Stomach (tissue), 9 donors: ENCODE measurements around the gene TTC28. TPM values are rescaled to one million over a fixed set of nuclear protein-coding genes. Genes with fewer than 3 reads are reported as not detected.
"Not testable (repeated sequence)": the region's sequence is repeated elsewhere in the genome, so short reads cannot be mapped to it uniquely, and the experiment has no call there.

ENCODE experiments used
- DNase-seq, 2 donors: peaks; one replicate each; pipeline versions ENCODE4 v3.0.0 to v3.0.0-alpha.2; 2013 to 2019
- H3K27ac ChIP-seq, 5 donors: fragments of 200-600 bp in 4 of 5; sonication (generic) in 4 of 5; one replicate each; pipeline ENCODE4 v1.5.1; 2013 to 2019; ENCODE audit warnings: mild to moderate bottlenecking in 1 of 5, moderate library complexity in 1 of 5
- H3K27me3 ChIP-seq, 3 donors: fragments of 200-600 bp; sonication (generic); one replicate each; pipeline ENCODE4 v1.5.1; 2017 to 2019; ENCODE audit warnings: mixed run types in 1 of 3
- H3K36me3 ChIP-seq, 4 donors: fragments of 200-600 bp; sonication (generic); 1 replicate in 3 of 4; 2 replicates in 1 of 4; pipeline ENCODE4 v1.5.1; 2016 to 2019
- H3K4me1 ChIP-seq, 4 donors: fragments of 200-600 bp; sonication (generic); one replicate each; pipeline ENCODE4 v1.5.1; 2016 to 2019
- H3K4me3 ChIP-seq, 4 donors: fragments of 200-600 bp; sonication (generic) in 3 of 4; one replicate each; pipeline ENCODE4 v1.5.1; 2016 to 2019; ENCODE audit warnings: mild to moderate bottlenecking in 1 of 4
- H3K9me3 ChIP-seq, 4 donors: fragments of 200-600 bp; sonication (generic); one replicate each; pipeline ENCODE4 v1.5.1; 2016 to 2019
- CTCF ChIP-seq, 7 experiments: fragments of 450-650 bp in 4 of 7; fragments of 200-600 bp in 3 of 7; sonication (generic) in 3 of 7; IDR thresholded peaks; one replicate each; pipeline ENCODE4 v1.5.1; 2016 to 2019; ENCODE audit warnings: antibody characterized with exemption in 7 of 7, control low read depth in 2 of 7, mild to moderate bottlenecking in 1 of 7
- EP300 ChIP-seq: sonication (generic); formaldehyde crosslinking; IDR thresholded peaks from one replicate; pipeline ENCODE4 v1.6.1; 2017; ENCODE audit warnings: antibody characterized with exemption
- POLR2A ChIP-seq, 4 donors: fragments of 450-650 bp; IDR thresholded peaks; one replicate each; pipeline ENCODE4 v1.6.1; 2016; ENCODE audit warnings: antibody characterized with exemption in 4 of 4, control low read depth in 2 of 4, mild to moderate bottlenecking in 1 of 4, moderate library complexity in 1 of 4
- POLR2AphosphoS5 ChIP-seq, 3 donors: sonication (generic); formaldehyde crosslinking; IDR thresholded peaks; one replicate each; pipeline ENCODE4 v1.6.1; 2016; ENCODE audit warnings: antibody characterized with exemption in 3 of 3
- WGBS, 5 donors: extraction: QIAGEN DNeasy Blood & Tissue Kit in 3 of 5; methylation state at CpG; one replicate each; pipeline versions ENCODE4 v1.1.5 to v1.1.7; 2013 to 2018; 5-methylcytosine and 5-hydroxymethylcytosine counted together
- intact Hi-C: fragments of 100-400 bp; cut with DNase I; formaldehyde crosslinking; loops from one replicate; pipeline ENCODE4 v1.15.1; 2023; ENCODE audit warnings: low total_unique reads
- polyA plus RNA-seq, 3 donors: library from polyadenylated mRNA; stranded (reverse); fragments of 200-250 nt; gene quantifications; one replicate each; pipeline ENCODE4 v1.2.3, GENCODE V29; 2013
- total RNA-seq, 5 donors: library from RNA; depleted of rRNA; stranded (reverse); fragments of >200 nt; gene quantifications; one replicate each; pipeline versions ENCODE4 v1.1.0 to v1.2.3, GENCODE V29; 2014 to 2016
- donor health status: healthy with polysubstance abuse.
- donor health status: Bipolar disorder and iron deficiency.
- donor health status: healthy.

Gene TTC28
- total and polyA plus RNA-seq, 8 donors: 1.7 to 53.4 (median 24.6) TPM

- H3K36me3 ChIP-seq: peaks cover 0 to 80% (median 45%) of the 10 kb centered on the region in 4 donors
- no peak for DNase-seq
- WGBS, 5 donors: 87 to 95% (median 92%) methylated on average over 5 of the region's 5 CpGs
- no peak overlapping the region for H3K4me3 ChIP-seq
- H3K9me3 ChIP-seq: no peaks in the 10 kb centered on the region
- H3K27me3 ChIP-seq: no peaks in the 10 kb centered on the region
- peaks cover 0 to 7% (median 0%) of the 10 kb centered on the region in 4 donors for H3K4me1 ChIP-seq
- no peak for TF ChIP-seq CTCF (IDR thresholded peaks at IDR 0.05)
- no peak for TF ChIP-seq EP300
- TF ChIP-seq POLR2A (IDR thresholded peaks at IDR 0.05): no peak
- no peak for TF ChIP-seq POLR2AphosphoS5 (IDR thresholded peaks at IDR 0.05)
- H3K27ac ChIP-seq: no peak overlapping the region
- intact Hi-C loops: no loop called here
These were observed 584.1 kb downstream of the TTC28 start for GRCh38 chr22:28095316-28096095.

GRCh38 chr22:28094771-28095170, 584.9 kb downstream of the TTC28 start:
- H3K9me3 ChIP-seq: no peaks in the 10 kb centered on the region
- TF ChIP-seq CTCF (IDR thresholded peaks at IDR 0.05) (no peak), EP300 (no peak), POLR2AphosphoS5 (IDR thresholded peaks at IDR 0.05) (no peak)
- no peak overlapping the region for H3K4me3 ChIP-seq
- peaks cover 0 to 73% (median 45%) of the 10 kb centered on the region in 4 donors for H3K36me3 ChIP-seq
- peaks cover 0 to 7% (median 0%) of the 10 kb centered on the region in 4 donors for H3K4me1 ChIP-seq
- H3K27me3 ChIP-seq: no peaks in the 10 kb centered on the region
- intact Hi-C loops: no loop called here
- no peak overlapping the region for H3K27ac ChIP-seq
- no peak for DNase-seq
- 90 to 93% (median 91%) methylated on average over 7 of the region's 7 CpGs for WGBS, 5 donors

GRCh38 chr22:28093711-28094110, 585.9 kb downstream of the TTC28 start:
- H3K27me3 ChIP-seq: no peaks in the 10 kb centered on the region
- intact Hi-C loops: no loop called here
- H3K36me3 ChIP-seq: peaks cover 0 to 62% (median 37%) of the 10 kb centered on the region in 4 donors
- DNase-seq: no peak
- WGBS, 5 donors: 71 to 95% (median 83%) methylated on average over 1 of the region's 1 CpG
- no peak for TF ChIP-seq EP300
- TF ChIP-seq POLR2AphosphoS5 (IDR thresholded peaks at IDR 0.05): no peak
- TF ChIP-seq CTCF (IDR thresholded peaks at IDR 0.05): no peak
- TF ChIP-seq POLR2A (IDR thresholded peaks at IDR 0.05): no peak
- H3K4me1 ChIP-seq: peaks cover 0 to 7% (median 0%) of the 10 kb centered on the region in 4 donors
- no peaks in the 10 kb centered on the region for H3K9me3 ChIP-seq
- H3K27ac ChIP-seq: no peak overlapping the region
- H3K4me3 ChIP-seq: no peak overlapping the region

GRCh38 chr22:28091486-28091885, 588.2 kb downstream of the TTC28 start:
- TF ChIP-seq POLR2AphosphoS5 (IDR thresholded peaks at IDR 0.05): no peak
- TF ChIP-seq CTCF (IDR thresholded peaks at IDR 0.05): no peak
- H3K27me3 ChIP-seq: no peaks in the 10 kb centered on the region
- H3K27ac ChIP-seq: no peak overlapping the region
- 88 to 96% (median 95%) methylated on average over 6 of the region's 6 CpGs for WGBS, 5 donors
- no peaks in the 10 kb centered on the region for H3K9me3 ChIP-seq
- peaks cover 0 to 7% (median 0%) of the 10 kb centered on the region in 4 donors for H3K4me1 ChIP-seq
- H3K4me3 ChIP-seq: no peak overlapping the region
- H3K36me3 ChIP-seq: peaks cover 0 to 49% (median 25%) of the 10 kb centered on the region in 4 donors
- intact Hi-C loops: no loop called here
- no peak for DNase-seq

- DNase-seq, H3K4me1 ChIP-seq, H3K27ac ChIP-seq, H3K27me3 ChIP-seq, intact Hi-C loops, H3K9me3 ChIP-seq, H3K4me3 ChIP-seq: not testable (repeated sequence)
- WGBS, 5 donors: 94 to 99% (median 96%) methylated on average over 5 of the region's 5 CpGs
- H3K36me3 ChIP-seq: peaks cover 0 to 32% (median 21%) of the 10 kb centered on the region in 4 donors
These were observed 590.1 kb downstream of the TTC28 start for GRCh38 chr22:28089541-28089940.
